Measurements from ENCODE around the gene CBFA2T3. TPM values are rescaled to one million over a fixed set of nuclear protein-coding genes. Genes with fewer than 3 reads are reported as not detected.

CBFA2T3 gene
- total RNA-seq, 1 experiment from 2014 or later = 2.9 TPM

- no peak overlapping the region for H2BK20ac ChIP-seq (ENCODE audit: low read depth, low read length, poor library complexity, severe bottlenecking)
Measured at GRCh38 chr16:88872650-88873331, 104.2 kb downstream of the CBFA2T3 start.

More at GRCh38 chr16:88872650-88873331, 104.2 kb downstream of the CBFA2T3 start:
- Histone ChIP-seq H2BK15ac (ENCODE audit: low read depth, low read length) (no peak overlapping the region), H3K23me2 (ENCODE audit: insufficient read length, low read depth, low read length, poor library complexity, severe bottlenecking) (no peaks in the 10 kb centered on the region), H3K18ac (ENCODE audit: insufficient read length, low read depth, low read length) (no peak overlapping the region), H4K5ac (ENCODE audit: insufficient read length, low read depth, low read length) (no peak overlapping the region), H3K9me3 (ENCODE audit: control insufficient read depth, low read depth, low read length) (no peaks in the 10 kb centered on the region), H2BK120ac (ENCODE audit: low read depth, low read length, poor library complexity, severe bottlenecking) (no peak overlapping the region), H4K91ac (ENCODE audit: insufficient read length, low read depth, low read length) (no peak overlapping the region), H3K9ac (ENCODE audit: extremely low read depth, insufficient read length, low read length) (no peak overlapping the region), H3K27me3 (ENCODE audit: insufficient read depth, low read length) (no peaks in the 10 kb centered on the region), H3K14ac (ENCODE audit: insufficient read depth, low read length) (no peak overlapping the region), H3K23ac (ENCODE audit: insufficient read length, low read depth, low read length) (no peak overlapping the region), H3K4me1 (ENCODE audit: insufficient read depth, low read length) (no peaks in the 10 kb centered on the region), H3T11ph (ENCODE audit: low read length) (no peak overlapping the region), H3K79me2 (ENCODE audit: insufficient read depth, low read length) (no peaks in the 10 kb centered on the region), H3K79me1 (ENCODE audit: insufficient read depth, low read depth, low read length, poor library complexity, severe bottlenecking) (no peaks in the 10 kb centered on the region), H4K8ac (replicated peaks; ENCODE audit: insufficient read length, low read depth, low read length) (no peak overlapping the region), H4K20me1 (ENCODE audit: control insufficient read depth, insufficient read depth, insufficient read length) (no peaks in the 10 kb centered on the region), H2AFZ (ENCODE audit: low read length) (no peak overlapping the region), H3K4me2 (ENCODE audit: insufficient read depth, insufficient read length, low read length) (no peak overlapping the region), H3K27ac (ENCODE audit: insufficient read length, low read depth, low read length) (no peak overlapping the region), H2AK5ac (ENCODE audit: insufficient read length, low read length) (no peak overlapping the region), H2BK5ac (ENCODE audit: insufficient read length, low read length) (no peak overlapping the region), H3K4ac (ENCODE audit: low read depth, low read length) (no peak overlapping the region), H2BK12ac (ENCODE audit: insufficient read length, low read depth, low read length) (no peak overlapping the region), H3K56ac (ENCODE audit: insufficient read length, low read depth, low read length) (no peak overlapping the region)
- no peaks in the 10 kb centered on the region for H3K9me3 Mint-ChIP-seq
- no peak for DNase-seq
- no peaks in the 10 kb centered on the region for H3K36me3 Mint-ChIP-seq (ENCODE audit: insufficient read depth in 1 of 3, low read depth in 3 of 3)
- H3K27ac Mint-ChIP-seq = no peak overlapping the region
- peaks cover 4% of the 10 kb centered on the region for H3K27me3 Mint-ChIP-seq (ENCODE audit: low read depth)
- H3K4me3 Mint-ChIP-seq = no peak overlapping the region
- no peak for TF ChIP-seq CTCF (conservative IDR thresholded peaks at IDR 0.05)
- H3K4me1 Mint-ChIP-seq = no peaks in the 10 kb centered on the region
- no CpG with 5 or more reads among the region's 25 CpGs for WGBS (ENCODE audit: extremely low coverage, insufficient read length, low lambda C conversion rate)

All from H9 (cell line).